NCI-H1694 treated with DMSO at 0.1 percent for 48 hours (cell line): ENCODE data around the gene SBNO1.

Source experiments
- DNase-seq: peaks from one replicate; lab custom pipeline; 2025; lab: John Stamatoyannopoulos, UW

The SBNO1 gene

DNA sequence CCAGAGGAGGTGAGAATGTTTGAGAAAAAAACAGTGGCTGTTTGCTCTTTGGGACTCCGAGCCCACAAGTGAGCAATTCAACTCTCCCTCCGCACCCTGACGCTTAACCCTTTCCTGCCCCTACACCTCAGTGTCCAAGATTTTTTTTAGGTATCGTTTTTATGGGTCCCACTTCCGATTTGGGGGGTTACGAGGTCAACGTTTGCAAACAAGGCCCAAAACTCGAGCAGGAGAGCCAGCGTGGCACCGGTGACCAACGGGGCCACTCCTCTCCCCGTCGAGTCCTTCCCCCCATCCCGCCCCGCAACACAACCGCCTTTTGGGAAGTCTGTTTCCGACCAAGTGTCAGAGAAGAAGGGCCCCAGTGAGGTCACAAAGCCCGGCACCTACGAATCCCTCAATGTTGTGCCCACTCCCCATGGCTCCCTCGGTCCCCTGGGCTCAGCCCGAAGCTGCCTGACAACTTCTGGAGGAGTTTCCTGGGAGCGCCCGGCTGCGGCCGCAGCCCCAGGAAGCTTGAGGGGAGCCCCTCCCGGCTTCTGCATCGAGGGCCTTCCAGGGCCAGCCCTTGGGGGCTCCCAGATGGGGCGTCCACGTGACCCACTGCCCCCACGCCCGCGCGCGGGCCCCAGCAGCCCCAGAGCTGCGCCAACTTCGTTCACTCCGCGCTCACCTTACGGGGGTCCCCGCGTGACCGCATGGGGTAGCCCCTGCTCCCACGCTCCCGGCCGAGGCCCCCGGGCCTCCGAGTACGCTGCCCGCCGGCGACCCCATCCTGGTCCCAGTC, 94.2 kb downstream of the SBNO1 start:
- DNase-seq: no peak

DNA sequence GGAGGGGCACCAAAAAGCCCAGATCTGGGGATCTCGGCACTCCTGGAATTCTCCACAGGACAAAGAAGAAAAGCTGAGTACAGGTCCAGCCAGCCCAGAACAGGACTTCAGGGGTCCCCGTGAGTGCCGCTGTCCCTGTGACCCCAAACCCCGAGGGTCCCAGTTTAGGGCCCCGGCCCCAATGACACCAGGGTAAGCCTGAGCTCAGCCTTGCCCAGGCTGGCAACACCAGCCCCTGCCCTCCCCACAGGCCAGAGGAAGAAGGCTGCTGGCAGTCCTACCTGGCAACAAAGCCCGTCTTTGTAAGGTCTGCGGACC, 94.8 kb downstream of the SBNO1 start:
- DNase-seq: no peak

DNA sequence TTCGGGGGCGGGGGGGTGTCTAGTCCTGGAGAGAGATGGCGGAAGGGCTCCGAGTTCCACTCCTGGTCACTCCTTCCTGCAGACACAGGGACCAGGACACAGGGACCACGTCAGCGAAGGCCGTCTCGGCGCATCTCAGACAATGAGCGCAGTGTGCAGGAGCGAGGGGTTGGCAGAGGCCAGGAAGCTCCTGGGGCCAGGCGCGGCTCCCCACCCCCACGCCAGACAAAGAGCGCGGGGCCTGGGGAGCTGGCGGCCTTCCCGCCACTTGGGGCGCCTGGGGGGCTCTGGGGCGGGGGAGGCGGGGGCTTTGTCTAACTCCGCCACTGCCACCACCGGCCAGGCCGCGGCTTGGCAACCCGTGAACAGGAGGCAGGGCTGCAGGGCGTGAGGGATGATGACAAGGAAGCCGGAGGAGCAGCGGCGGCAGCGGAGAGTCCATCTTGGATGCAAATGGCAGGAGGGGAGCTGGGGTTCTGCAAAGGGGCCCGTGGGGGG, 95.2 kb downstream of the SBNO1 start:
- peak; percentile 47 for DNase-seq

DNA sequence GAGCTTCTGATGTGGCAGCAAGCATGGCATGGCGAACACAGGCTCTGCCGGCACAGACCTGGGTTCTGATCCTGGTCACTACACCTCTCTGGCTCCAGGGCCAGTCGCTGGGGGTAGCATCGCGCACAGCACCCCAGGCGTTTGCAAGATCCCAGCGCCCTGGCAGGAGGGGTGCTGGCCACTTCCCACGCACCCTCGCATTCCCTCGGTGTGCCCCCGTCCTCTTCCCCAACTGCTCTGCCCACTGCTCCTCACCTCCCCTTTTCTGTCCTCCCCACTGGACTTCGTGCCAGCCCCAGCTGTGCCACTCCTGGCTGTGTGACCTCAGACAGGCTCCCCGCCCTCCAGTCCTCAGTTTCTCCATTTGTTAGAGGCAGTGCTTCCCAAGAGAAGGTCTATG, 95.8 kb downstream of the SBNO1 start:
- DNase-seq: no peak

DNA sequence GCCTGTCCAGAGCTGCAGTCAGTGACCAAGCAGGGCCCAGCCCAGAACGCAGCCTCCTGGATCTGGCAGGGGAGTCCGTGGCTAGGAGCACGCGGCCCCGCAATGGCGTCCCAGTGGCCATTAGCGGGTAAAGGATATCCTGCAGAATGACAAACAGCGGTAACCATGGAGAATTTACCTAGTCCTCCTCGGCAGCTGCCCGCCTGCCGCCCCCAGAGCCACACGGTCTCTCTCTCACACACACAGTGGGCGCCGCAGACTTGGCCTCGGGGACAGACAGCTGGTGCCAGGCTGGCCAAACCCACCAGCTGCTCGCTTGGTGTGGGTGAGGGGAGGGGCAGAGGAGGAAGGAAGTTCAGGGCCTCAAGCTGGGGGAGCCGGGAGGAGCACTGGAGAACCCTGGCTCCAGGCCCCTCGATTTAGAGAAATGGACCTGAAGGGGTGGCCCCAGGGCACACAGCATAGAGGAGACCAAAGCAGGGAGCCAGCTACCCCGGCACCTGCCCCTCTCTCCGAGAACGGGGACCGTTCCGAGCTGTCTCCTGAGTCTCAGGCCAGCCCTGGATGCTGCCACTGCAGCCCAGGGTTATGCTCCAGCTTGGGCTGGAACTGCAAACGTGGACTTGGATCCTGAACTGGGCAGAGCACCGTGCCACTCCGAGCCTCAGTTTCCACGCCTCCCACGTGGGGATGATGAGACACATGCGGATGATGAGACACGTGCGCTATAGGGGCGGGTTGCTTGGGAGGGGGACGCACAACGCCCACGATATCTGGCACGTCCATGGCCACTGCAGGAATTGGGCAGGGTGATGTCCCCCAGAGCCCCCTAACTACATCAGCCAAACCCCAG, 96.4 kb downstream of the SBNO1 start:
- peak; percentile 60 for DNase-seq

DNA sequence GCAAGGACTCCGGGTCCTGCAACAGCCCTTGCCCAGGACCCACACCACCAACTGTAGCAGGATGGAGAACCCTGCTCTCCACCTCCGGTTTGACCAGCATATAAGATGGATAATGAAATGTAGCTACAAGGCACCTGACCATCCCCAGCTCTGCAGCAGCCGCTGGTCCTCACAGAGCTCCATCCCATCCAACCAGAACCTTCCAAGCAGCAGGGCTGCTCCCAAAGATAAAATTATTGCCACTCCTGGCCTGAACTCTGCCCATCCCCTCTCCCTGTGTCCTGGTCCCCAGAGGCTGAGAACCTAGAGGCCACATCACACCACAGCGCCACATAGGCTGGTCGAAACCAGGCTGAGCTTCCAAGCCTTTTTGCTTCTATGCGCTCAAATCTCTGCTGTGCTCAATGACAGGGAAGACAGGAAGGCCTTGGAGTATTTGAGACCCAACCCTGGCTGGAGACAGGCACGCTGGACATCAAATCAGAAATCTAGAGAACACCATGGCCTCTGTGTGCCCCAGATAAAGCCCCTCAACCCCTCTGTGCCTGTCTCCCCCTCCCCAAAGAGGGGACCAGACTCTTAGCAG, 97.2 kb downstream of the SBNO1 start:
- no peak for DNase-seq

DNA sequence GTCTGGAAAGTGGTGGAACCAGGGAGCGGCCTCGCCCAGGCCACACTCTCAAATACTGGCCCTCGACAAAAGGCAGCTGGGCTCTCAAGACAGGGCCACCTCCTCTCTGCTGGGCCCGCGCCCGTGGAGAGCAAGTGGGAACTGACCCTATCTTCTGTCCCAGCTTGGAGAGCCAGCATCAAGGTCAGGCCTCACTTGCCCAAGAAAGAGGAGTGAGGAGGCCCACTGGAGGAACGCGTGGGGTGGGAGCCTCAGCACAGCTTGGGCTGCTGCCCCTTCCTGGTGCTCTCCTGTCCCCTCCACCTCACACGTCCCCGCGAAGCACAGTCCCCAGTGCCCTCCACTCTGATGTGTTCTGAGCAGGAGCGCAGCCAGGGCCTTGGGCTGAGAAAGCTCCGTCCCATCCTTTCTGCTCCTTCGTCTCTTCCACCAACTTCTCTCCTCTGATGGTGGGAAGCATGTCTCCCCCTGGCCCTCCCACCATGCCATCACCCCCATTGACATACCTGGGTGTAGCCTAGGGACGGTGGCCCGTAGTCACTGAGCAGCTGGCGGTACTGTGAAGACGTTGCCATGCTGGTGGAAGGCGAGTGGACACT, 97.9 kb downstream of the SBNO1 start:
- no peak for DNase-seq

DNA sequence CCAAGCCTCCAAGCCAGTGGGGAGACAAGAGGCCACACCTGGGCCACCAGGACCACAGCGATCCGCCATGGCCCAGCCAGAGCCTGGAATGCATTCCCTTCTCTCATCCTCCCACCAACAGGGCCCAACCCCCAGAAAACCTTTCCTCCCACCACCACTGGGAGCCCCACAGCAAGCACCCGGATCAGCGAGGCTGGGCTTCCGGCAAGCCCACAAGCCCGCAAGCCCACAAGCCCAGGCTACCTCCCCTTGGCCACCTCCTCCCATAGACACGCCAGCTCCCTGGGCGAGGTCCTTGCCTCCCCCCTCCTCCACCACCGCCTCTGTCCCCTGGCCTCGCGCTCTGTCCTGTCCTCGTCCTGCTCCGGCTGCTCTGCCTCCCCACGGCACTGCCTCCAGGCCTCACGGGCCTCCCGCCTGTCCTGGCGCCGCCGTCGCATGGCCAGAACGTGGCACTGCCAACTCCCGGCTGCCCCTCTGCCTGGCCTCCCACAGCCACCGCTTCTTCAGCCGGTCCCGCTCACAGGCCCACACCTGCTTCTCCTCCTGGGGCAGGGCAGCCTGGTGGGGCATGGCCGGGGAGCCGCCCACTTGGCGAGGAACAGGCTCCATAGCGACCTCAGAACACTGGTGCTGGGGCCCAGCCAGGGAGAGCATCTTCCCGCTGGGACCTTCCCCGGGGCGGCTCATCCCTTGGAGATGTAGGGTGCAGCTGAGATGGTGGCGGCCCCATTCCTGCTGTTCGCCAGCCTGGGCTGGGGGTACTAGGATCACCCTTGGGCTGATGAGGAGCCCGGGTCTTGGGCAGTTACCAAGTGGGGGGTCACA, 98.6 kb downstream of the SBNO1 start:
- no peak for DNase-seq

DNA sequence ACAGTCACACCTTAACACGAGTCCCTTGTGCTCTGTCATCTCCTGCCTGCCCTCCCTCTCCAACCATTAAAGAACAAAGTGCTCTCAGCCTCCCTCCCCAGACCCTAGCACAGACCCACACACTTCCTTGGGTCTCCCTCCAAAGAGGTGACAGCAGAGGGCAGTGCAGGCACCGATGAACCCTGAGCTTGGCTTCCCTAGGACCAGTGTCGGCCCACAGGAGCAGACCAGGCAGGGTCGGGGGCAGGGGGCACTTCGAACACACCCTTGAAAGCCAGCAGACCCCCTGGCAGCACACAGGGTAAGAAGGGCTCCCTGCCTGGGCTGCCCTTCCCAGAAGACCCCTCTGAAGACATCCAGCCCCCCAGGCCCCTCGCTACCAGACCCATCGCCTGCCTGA, 100.0 kb downstream of the SBNO1 start:
- DNase-seq: no peak

DNA sequence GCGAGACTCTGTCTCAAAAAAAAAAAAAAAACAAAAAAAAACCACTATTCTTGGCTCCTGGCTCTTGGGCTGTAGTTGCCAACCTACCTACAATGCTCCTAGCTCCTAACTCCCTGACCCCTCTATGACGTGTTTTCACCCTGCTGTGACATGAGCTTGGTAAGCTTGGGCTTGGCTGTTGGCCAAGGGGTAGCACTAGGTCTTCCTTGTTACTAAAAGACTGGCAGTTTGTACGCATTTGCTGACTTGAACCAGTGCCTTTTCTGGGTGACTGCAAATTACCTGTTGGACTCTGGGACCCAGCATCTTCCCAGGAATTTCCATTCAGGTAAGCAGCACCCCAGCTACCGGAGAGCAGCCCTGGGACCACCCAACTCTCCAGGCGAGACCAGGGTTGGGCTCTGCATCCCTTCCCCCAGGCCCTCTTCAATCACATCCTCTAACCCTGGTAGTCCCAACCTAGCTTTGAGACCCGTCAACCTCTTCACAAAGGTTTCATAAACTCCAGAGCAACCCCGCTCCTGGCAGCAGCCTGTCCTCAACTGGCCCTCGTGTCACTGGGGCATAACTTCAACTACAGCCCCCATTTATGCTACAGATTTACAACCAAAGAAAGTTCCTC, 101.3 kb downstream of the SBNO1 start:
- DNase-seq: no peak

DNA sequence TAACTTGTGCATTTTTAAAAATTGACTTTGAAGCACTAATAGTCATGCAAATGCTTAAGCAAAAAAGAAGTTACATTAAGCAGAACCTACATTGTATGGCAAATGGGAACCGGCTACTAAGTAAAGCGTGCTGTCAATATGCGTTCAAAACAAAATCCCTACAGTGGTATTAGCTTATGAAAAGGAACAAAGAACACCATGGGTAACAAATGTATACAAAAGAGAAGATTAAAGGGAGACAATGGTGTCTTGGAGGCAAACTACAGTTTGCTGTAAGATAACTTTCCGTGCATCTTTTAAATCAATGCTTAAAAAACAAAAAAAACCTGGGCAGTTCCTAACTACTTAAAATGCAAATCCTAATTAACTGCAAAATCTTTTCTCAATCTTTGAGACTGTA, 103.5 kb downstream of the SBNO1 start:
- DNase-seq: no peak

DNA sequence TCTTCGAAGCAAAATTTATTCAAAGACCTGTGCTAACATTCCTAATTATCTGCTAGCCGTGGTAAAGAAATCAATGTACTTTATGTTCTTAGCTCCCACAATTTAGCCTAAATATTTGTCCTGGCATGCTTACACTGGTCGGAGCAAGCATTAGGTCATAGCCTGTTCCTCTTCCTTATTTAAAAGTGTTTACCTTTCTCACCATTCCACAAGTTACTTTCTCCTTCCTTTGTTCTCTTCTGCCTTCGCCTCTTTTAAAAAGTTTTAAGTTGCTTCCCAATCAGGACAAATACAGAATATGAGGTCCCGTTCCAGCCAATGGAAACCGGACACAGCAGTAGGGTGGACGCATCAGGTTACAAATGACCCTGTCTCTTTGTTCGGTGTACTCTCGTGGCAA, 104.6 kb downstream of the SBNO1 start:
- DNase-seq: no peak

DNA sequence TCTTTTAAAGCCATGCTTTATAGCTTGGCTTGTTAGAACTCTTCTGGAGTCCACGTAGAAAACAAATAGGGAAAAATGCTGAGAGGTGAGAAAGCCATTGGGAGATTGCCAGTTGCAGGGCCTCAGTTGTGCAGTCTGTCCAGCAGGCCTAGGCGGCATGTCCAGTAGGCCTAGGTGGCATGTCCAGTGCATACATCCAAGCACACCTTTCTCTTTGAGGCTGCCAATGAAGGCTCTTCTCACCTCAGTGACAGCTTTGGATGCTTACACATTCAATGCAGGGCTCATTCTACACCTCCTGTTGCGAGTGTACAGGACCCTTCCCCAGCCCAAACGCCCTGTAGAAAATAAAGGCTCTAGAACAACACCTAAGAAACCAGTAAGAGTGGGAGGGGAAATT, 106.1 kb downstream of the SBNO1 start:
- no peak for DNase-seq

DNA sequence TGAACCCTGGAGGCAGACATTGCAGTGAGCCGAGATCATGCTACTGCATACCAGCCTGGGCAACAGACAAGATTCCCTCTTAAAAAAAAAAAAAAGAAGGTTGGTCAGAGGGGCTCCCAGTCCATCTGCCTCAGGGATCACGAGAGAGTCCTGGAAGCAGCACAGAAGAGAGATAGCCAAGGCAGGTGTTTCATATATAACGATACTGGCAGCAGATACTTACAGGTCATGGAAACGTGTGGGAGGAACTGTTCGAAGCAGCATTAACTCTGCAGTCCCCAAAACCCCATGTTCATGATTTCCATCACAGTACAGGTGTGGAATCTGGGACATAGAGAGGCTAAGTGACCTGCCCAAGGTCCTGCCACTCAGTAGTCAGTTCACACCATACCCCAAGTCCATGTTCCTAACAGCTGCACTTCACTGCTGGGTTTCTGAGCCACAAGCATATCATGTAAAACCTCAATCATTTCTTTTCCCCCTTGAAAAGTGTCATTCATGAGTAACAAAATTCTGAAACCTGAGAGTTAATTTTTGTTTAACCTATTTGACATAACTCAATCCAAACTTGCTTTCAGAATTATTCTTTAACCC, 109.7 kb downstream of the SBNO1 start:
- DNase-seq: no peak

DNA sequence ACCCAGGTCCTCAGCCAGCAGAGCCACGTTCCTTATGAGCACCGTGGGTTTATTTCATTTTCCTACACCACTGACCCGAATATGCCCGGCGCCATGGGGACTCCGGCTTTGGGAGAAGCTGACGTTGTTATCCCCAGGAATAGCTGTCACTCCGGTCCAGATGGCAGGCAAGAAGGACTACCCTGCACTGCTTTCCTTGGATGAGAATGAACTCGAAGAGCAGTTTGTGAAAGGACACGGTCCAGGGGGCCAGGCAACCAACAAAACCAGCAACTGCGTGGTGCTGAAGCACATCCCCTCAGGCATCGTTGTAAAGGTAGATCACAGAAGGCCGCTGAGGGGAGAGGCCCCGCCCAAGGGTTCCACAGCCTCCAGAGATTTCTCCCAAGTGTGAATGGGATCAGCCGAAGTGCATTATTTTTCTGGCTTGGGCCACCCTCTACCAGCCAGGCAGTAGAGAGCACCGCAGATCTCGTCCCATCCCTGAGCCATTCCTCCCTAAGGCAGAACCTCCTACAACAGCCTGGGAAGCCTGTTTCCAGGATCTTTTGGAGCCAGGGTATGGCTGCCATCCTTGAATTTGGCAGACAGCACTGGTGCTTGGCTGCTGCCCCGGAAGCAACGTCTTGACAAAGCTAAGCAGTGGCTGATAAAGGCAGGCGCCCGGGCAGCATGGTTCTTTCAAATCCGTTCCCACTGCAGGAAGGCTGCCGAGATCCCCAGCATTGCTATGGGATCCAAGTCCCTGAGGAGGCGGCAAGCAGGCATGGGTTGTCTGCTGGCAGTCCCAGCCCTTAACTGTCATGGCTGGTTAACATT, 110.8 kb downstream of the SBNO1 start:
- DNase-seq: peak; percentile 44

DNA sequence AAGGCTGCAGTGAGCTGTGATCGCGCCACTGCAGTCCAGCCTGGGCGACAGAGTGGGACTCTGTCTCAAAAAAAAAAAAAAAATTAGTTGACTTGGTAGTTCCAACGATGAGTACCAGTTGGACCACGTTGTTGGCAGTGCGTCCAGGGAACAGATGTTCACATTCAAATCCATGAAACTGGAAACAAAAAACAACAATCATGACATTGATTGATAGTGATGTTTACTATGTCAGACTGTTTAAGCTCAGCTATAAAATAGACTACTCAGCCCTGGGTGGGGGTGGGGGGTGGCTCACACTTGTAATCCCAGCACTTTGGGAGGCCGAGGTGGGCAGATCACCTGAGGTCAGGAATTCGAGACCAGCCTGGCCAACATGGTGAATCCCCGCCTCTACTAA, 112.3 kb downstream of the SBNO1 start:
- peak; percentile 92 for DNase-seq

DNA sequence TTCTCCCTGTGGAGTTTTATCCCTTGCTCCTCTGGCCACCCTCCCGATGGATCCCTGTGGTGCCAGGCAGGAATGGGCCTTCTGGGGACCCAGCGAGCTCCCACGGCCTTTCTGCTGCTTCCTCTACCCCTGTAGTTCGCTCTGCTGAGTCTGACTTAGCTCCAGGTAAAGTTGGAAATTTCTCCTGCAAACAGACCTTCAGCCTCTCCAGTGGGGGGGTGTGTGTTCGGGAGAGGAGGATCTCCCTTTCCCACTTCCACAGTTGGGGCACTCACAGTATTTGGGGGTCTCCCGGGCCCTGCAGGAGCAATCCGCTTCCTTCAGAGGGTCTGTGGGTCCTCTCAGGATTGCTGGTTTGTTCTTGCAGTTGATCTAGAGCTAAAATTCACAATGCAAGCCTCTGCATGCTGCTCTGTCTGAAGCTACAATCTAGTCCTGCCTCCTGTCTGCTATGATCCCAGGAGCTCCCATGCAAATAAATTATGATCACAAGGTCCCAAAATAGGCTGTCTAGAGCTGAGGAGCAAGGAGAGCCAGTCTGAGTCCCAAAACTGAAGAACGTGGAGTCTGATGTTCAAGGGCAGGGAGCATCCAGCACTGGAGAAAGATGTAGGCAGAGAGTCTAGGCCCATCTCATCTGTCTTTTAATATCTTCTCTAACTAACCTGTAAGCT, 113.1 kb downstream of the SBNO1 start:
- peak; percentile 41 for DNase-seq

DNA sequence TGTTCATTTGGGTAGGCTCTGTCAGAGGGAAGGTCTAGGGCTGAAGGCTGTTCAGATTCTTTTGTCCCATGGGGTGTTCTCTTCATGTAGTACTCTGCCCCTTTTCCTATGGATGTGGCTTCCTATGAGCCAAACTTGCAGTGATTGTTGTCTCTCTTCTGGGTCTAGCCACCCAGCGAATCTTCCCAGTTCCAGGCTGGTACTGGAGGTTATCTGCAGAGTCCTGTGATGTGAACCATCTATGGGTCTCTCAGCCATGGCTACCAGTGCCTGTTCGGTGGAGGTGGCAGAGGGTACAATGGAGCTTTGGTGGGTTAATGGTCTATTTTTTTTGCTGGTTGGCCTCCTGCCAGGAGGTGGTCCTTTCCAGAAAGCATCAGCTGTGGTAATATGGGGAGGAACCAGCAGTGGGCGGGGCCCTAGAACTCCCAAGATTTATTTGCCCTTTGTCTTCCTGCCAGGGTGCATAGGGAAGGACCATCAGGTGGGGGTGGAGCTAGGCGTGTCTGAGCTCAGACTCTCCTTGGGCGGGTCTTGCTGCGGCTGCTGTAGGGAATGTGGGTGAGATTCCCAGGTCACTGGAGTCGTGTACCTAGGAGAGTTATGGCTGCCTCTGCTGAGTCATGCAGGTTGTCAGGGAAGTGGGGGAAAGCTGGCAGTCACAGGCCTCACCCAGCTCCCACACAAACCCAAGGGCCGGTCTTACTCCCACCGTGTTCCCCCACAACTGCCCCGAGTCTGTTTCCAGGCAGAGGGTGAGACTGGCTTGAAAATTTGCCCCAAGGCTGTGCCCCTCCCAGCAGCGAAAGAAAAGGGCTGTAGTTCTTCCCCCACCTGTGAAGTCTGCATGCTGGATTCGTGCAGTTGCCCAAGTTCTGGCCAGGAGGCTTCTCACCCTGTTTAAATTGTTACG, 113.9 kb downstream of the SBNO1 start:
- peak; percentile 89 for DNase-seq
